Stimulated activated CD8-positive, alpha-beta memory T cell treated with anti-CD3 and anti-CD28 coated beads, Interleukin-2, amount 100 ng/mL, for 48 hours (primary cell): ENCODE results near the gene DOCK8.

Experiments used
- DNase-seq, 2 donors: peaks; one replicate each; pipeline ENCODE4 v3.0.0-alpha.2; 2020; ENCODE audit warnings: low read depth in 2 of 2

DOCK8 gene

GRCh38 chr9:459491-460444, 245.1 kb downstream of the DOCK8 start:
- DNase-seq: no peak

DNA sequence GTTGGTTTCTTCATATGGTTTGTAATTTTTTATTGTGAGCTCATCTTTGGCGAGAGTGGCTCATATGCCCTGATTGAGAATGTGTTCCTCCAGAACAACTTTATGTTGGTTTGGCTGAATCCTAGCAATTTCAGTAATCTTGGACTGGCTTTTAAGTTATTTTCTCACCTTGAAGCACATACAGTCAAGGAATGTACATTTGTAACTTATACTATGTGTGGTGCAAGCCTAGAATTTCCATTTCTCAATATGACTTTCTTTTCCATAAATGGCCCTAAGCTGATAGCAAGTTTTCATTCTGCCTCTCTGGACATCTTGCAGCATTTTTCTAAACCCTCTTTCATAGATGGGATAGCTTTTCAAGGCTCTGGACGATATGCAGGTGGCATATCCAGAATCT, 247.5 kb downstream of the DOCK8 start:
- no peak for DNase-seq

GRCh38 chr9:462606-463005, 247.9 kb downstream of the DOCK8 start:
- no peak for DNase-seq

DNA sequence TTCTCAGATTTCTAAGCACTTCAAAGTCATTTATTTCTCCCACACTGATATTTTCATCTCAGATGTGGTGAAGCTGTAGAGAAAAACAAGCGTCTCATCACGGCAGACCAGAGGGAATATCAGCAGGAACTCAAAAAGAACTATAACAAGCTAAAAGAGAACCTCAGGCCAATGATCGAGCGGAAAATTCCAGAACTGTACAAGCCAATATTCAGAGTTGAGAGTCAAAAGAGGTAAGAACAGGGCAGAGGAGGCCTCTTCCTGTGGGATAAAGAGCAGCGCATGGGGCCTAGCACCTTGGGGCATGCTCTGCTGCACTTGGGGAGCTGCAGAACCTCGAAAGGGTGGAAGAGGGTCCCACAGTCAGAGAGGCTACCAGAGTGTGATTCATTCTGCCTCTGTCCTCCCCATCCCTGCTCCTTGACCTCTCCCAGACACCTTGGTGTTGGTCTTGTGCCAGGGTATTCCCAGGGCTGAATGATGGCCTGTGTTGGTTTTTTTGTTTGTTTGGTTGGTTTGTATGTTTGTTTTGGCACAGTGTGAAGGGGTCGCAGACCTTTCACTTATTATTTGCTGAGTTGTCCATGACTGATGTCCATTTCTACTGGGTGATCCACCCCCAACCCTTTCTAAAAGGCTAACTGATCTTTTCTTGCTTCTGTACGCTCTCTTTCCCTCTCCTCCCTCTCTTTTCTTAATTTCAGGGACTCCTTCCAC, 248.9 kb downstream of the DOCK8 start:
- no peak for DNase-seq

DNA sequence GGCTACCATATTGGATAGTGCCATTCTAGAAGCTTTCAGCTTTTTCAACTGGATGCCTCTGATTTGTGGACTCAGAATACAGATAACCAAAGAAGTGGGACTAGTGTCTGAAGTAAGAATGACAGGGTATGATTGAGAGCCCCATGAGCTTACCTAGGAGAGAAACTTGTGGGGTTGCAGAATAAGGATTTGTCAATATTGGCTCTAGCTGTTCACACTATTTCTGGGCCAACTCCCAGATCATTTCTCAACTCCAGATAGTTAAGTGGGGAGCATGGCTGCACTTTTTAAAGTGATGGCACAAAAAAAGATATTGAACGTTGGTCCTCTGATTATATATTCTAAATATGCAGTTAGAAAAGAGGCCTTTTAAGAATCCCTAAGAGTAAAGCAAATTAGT, 252.1 kb downstream of the DOCK8 start:
- no peak for DNase-seq

DNA sequence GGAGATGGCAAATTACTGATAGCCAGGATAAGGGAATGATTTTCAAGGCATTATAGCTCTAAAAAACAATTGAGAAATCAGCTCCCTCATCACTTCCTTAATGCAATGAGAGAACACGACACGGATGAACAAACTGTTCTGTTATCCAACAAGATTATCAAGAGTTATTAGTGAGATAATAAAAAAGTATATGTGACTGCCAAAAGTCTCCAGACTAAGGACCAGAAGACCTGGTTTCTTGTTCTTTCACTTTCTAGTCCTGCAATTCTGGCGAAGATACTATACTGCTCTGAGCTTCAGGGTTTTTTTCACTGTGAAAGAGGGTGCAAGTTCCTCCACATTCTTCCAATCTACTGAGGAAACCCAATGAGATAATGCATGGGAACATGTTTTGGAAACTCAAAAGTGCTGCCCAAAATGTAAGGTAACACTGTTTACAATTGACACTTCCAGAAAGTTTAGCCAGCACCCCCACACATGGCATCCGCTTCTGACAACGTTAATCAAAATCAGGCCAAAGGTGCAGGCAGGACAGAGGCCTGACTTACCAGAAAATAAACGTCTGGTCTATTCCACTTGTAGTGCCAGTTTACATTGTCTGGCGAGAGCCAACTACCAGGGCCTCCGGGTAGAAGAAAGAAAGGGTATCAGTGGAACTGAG, 254.2 kb downstream of the DOCK8 start:
- DNase-seq: no peak

- peak; percentile 69 to 83 for DNase-seq
Measured at GRCh38 chr9:469672-470551, 255.2 kb downstream of the DOCK8 start.

DNA sequence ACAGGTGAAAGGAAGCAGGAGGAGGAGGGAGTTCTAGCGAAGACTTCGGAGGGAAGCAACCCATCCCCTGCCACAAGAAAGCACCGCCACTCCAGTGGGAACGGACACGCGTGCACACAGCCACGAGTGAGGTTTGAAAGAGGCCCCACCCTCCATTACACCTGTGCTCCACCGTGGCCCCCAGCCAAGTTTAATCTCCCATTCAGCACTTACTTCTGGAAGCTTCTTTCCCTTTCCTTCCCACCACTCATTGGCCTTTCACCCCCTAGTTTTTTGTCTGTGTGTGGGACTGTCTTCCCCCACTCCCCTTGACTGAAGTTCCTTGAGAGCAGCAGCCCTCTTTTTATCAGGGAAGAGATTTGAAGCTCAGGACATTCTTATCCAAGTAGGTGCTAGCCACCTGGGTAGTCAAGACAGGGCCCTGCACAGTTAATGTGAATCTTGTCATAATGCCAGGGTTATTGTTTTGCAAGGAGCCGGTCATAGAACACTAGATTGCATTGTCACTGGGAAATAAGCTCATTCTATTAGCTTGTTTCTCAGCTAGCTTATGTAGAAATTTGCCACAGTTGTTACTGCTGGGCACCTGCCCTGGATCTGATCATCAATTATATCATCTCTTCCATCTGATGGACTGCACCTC, 256.0 kb downstream of the DOCK8 start:
- no peak for DNase-seq

DNA sequence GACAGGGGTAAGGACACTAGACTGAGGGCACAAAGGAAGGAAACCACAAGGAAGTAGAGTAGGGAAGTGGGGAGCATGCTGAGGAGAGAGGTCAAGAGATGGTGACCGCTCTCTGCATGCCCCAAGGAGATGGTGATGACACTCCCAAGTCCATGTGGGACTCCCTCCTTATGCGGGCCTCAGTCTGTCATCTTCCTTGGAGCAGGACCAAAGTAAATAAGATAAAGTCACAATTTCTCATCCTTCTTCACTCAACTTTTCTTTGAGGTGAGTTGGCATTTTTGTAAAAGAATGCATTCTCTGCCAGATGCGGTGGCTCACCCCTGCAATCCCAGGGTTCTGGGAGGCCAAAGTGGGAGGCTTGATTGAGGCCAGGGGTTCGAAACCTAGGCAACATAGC, 256.7 kb downstream of the DOCK8 start:
- no peak for DNase-seq

DNA sequence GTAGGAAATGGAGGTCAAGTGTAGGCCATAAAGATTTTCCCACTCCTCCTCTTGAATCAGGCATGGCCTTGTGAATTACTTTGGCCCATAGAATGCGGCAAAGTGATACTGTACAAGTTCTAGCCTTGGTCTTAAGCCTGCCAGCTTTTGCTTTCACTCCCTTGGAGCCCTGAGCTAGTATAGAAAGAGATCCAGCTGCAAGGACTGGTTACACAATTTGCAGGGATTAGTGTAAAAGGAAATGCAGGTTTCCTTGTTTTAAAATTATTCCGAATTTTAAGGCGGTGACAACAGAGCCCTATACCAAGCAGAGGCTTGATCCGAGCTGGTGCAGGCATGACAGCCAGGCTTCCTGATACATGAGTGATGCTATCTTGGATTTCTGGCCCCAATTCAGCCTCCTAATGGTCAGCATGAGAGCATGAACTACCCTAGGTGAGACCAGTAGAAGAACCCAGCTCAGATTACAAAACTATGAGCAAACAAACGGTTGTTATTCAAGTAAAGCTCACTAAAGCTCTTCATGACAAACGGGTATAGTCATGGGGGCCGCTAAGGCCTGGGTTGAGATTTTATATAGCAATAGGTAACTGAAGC, 257.9 kb downstream of the DOCK8 start:
- no peak for DNase-seq

GRCh38 chr9:477193-477592, 262.5 kb downstream of the DOCK8 start:
- no peak for DNase-seq

- DNase-seq: no peak
Measured at GRCh38 chr9:479304-479970, 264.8 kb downstream of the DOCK8 start.

GRCh38 chr9:479971-480350, 265.3 kb downstream of the DOCK8 start:
- no peak for DNase-seq

GRCh38 chr9:482739-483138, 268.1 kb downstream of the DOCK8 start:
- DNase-seq: no peak

DNA sequence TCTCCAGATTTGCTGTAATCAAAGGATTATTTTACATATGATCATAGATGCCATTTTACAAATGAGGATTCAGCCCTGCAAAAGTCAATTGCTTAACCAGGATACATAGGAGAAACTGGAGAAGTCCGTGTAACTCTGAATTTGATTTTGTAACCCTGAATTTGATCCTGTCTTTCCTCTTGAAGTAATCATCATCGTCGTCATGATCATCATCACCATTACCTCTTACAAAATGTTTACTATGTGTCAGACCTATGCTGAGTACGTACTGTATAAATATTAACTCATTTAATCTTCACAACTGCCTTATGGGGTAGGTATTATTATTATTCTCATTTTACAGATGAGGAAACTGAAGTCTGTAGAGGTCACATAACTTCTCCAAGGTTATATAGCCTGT, 271.5 kb downstream of the DOCK8 start:
- no peak for DNase-seq

DNA sequence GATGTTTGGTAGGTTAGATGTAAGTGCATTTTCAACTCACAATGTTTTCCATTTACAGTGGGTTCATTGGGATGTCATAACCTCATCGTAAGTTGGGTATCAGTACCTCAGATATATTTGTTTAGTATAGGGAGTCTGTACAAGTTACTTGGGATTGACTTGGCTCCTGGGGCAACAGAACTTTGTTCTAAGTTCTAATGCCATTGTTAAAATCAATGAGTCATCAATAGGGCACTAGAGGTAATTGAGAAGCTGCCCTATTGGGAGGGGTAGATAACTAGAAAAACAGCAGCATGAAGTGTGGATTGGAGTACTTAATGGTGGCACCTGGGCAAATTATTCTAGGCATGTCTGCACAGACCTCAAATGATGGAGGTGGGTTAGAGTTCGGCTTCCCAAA, 272.8 kb downstream of the DOCK8 start:
- no peak for DNase-seq

- no peak for DNase-seq
Measured at GRCh38 chr9:488448-488847, 273.8 kb downstream of the DOCK8 start.

DNA sequence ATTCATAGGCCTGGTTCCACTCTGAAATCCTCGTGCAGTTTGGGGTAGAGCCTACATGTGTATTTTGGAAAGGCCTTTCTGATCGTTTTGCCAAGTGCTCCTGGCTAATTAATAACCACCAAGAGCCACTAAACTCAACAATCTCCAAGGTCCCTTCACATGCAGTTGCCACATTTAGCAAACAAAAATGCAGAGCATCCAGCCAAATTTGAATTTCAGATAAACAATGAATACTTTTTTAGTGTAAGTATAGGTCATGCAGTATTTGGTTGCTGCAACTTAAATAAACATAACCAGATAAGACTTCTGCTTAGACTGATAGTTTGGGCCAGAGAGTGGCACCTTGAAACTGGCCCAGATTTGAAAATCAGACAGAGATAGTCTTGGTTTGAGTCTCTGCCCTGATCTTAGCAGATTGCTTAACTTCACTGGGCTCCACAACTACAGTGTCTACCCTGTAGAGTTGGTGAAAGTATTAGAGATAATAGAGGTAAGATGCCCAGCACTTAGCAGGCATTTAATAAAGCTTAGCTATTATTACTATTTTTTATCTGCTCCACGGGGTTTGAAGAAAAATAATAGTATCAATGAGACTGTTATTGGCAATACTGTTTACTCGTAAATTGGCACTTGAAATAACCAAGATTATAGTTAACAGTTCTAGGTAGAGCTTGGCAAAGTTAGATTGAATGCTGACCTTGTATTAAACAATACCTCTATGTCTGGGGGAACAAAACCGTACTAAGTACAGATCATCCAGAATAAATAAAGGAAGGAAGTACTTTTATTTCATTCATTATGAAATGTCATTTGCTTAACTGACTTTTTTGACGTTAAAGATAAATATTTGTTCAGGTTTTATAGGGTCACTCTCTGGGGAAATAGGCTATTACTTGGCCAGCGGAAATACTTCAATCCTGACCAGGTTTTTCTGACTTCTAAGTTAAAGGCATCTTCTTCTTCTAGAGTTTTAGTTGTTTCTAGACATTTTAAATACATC, 274.8 kb downstream of the DOCK8 start:
- DNase-seq: no peak

DNA sequence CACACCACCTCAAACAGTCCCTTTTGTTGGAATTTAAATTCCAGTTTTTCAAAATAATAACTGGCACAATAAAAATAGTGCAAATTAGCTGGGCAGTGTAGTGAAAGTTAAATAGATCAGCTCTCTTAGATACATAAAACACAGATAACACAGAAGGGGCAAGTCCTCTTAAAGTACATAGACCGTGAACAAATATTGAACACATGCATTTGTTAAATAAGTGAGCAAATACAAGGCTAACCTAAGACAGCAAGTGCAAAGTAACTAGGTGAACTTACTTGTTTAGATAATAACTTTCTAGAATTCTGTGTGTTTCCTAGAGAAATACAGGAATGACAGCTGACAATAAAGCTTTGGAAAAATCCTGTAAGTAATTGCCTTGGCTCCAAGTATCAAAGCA, 280.1 kb downstream of the DOCK8 start:
- DNase-seq: no peak
